Stimulated activated CD8-positive, alpha-beta memory T cell treated with anti-CD3 and anti-CD28 coated beads, Interleukin-7, amount 100 ng/mL, for 24 hours (primary cell): ENCODE results near the gene AASDHPPT.

ENCODE experiments used
- DNase-seq: peaks from one replicate; pipeline ENCODE4 v3.0.0-alpha.2; 2020; ENCODE audit warnings: low read depth

The AASDHPPT gene

DNA sequence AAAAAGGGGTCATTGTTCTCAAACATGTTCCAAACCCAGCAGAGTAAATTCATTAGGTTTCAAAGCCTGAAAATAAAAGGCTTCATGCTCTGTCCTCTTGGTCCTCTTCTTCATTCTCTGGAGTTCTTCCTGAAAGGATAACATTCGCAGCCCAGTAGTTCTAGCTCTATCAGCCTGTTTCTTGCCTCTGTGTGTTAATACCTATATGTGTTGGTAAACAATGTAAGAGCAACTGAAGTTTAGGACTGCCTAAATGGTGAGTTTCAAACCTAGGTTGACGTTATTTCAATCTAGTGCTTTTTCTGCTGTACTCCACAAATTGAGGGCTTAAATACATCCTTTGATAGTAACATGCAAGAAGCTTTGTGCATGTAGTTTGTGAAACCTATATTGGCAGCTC lies 9.4 kb downstream of the AASDHPPT start:
- DNase-seq = no peak

DNA sequence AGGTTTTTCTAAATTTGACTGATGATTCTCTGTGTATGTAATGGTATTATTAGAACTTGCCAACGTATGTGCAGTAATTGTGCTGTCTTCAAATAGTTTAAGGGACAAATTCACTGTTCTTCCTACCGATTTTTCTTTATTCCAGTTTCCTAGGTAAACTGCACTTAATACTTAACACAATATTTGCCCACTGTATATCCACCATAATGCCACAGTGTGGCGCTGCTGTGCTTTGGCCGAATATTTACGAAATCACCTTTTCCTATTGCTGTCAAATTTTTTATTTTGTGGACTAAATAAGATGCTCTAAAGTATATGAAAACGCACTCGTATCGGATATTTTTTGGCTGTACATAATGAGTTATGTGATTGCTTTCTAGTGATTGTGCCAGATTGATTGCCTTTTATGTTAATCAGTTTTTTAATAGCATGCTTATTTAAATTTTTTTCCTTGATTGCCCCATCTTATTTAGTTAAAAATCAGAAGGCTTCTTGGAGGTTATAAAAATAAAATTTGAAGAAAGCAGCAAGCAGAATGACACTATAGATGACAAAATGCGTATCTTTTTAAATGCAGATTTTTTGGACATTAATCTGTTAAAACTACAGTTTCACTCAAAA lies 10.5 kb downstream of the AASDHPPT start:
- DNase-seq = no peak

DNA sequence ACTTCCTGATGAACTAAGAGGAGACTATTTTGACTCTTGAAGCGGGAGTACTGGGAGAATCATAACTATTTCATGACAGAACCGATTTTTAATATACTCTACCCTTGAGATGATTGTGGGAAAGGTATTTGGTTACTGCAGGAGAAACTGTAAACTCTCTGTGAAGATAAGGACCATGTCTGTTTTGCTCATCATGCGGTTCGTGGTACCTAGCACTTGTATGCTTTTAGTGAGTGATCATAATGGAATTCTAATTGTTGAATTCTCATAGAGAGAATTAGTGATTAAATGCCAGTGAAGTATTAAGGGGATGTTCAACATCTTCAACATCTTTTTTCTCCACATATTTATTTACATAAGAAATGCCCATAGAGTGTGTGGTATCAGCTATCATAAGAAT lies 11.4 kb downstream of the AASDHPPT start:
- no peak for DNase-seq

DNA sequence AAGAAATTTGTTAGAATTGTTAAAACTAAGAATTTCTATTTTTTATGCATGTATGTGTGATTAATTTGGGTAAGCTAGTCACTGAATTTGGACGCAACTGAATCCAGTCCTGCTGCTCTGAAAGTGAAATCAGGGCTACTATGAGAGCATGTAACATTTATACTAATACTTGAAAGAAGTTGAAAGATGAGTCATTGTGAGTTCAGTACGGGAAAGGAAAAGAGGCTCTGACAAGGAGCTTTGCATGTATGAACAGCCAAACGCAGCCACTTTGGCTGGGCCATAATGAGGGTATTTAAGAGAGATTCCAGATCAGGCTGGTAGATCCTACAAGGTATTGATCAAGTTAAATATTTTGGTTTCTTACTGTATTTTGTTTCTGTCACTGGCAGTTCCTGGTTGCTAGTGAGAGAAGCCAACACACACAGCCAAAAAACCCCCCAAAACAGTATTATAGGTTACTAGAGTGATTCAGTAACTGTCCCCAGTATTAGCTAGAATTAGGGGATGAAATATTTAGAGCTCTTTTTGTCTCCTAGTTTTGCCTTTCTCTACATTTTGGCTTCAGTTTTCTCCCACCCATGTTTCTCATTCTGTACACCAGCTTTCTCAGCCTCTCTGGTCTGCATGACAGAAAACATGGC lies 14.1 kb downstream of the AASDHPPT start:
- no peak for DNase-seq

DNA sequence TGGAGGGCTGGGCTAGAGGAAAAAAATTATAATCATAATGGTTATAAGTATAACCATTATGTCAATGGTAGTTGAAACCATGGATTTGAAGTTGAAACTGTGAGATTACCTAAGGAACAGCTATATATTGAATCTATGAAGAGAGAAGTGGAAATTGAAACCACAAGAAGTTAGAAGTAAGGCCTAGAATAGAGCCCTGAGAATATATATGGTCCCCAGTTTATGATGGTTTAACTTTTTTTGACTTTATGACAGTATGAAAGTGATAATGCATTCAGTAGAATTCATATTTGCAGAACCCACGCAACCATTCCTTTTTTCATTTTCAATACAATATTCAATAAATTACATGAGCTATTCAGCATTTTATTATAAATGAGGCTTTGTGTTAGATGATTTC lies 15.0 kb downstream of the AASDHPPT start:
- no peak for DNase-seq

DNA sequence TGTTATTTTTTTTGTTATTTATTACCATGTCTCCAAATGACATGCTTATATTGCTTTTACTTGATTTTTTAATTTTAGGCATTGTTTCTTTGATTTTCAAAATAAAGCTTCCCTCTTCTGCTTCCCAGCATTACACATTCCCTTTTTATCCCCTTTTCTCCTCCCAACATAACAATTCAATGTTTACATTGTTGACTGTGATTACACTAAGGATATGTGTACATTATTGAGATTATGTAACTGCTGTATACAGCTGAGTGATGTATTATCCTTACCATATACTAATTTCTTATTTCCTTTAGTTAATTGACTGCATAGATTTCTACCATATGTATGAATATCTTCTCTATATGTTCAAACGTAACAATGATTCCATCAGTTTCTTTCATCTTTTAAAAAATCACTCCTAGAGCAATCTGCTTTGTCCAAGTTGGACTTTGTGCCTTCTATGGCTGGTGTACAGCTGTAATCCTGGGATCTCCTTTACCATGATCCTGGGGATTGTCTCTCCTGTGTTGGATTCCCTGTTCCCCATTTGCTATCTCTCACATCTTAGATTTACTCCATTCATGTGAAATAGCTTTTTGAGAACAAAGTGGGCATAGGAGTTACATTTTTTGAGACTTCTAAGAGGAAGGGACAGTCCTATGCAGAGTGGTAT lies 21.6 kb downstream of the AASDHPPT start:
- no peak for DNase-seq

DNA sequence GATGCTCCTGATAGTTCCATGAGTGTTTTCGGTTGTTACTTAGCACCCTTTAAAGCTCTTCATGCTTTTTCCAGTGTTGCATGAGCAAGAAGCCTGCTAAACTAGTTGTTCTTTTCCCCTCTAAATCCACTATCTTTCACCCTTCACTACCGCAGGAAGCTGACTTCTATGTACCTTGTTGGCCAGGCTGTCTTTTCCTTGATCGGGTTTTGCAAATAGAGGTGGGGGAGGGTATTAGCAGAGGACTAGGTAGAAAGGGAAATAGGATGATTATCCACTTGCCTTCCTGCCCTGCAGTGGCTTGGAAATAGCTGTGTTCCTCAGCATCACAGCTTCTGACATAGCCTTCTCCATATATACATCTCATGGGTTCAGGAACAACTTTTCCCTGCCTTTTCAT lies 23.9 kb downstream of the AASDHPPT start:
- DNase-seq = no peak

DNA sequence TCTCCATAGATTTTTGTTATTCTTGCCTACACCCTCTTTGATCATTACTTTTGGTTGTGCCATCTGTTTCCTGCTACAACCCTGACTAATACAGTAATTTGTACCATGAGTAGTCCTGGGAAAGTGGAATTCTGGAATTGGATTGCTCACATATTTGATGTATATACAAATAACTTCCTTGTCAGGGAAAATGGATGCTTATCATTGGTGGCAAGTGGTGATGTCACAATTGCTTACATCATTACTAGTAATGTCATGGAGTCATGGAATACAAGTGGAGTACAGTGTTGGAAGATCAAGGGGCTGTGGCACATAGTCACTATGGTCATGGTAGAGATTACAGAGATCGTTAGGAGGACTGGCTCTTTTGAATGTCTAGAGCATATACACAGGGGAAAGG lies 24.4 kb downstream of the AASDHPPT start:
- DNase-seq = no peak

DNA sequence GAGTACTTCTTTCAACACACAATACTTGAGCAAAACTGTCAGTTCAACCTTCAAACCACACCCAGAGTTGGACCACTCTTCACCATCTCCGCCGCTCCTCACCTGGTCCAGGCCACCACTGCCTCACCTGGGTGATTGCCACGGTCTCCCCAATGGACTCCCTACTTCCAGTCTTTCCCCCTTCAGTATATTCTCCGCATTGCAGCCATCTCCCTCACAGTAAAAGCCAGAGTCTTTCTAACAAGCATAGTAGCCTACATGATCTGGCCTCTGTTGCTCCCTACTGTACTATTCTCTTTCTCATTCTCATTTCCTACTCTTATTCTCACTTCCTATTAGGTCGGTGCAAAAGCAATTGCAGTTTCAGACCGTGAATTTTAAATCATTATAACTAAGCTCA lies 28.5 kb downstream of the AASDHPPT start:
- DNase-seq = no peak

DNA sequence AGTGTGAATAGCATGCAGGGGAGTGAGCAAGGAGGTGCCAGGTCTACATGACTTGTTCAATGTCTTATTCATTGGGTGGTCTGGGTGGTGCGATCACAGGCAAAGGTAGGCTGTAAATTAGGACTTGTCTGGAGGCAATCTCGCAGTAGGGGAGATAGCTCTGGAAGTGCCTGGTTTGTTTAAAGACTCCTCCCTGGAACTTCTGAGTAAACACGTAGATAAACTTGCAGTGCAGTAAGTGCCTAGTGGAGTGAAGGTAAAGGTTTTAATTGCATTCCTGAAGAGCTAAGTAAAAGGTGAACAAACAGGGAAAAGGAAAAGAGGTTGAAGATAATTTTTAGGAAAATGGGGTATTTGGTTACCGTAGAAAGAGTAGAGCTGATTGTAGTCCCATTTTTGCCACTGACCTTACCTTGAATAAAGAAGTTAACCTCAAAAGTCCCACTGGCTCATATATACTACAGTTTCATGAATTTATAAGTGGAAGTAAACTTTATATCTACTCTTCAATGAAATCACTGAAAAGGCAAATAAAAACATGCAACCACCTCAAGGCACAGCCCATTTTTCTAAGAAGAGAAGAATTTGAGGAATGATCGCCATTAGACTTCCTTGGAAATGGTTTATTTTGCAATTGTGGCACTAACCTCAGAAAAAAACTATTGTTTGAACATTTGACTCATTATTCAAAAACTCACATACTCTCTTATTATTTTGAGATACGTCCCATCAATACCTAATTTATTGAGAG lies 44.3 kb downstream of the AASDHPPT start:
- no peak for DNase-seq

DNA sequence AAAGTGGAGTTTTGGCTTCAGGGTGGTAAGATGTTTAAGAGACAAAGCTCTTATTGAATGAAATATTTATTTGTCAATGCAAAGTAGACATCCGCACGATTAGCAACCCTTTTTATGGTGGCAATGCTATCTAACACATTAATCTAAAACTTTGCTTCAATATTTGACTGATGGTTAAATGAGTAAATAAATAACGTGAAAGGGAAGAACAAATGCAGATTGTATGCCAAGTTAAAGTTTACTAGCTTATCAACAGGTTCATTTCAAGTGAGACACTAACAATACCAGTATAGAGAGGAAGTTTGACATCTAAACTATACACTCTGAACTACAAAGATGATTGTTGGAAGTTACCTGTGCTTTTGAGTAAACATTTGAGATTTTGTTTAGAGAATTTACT lies 50.1 kb downstream of the AASDHPPT start:
- DNase-seq = no peak

DNA sequence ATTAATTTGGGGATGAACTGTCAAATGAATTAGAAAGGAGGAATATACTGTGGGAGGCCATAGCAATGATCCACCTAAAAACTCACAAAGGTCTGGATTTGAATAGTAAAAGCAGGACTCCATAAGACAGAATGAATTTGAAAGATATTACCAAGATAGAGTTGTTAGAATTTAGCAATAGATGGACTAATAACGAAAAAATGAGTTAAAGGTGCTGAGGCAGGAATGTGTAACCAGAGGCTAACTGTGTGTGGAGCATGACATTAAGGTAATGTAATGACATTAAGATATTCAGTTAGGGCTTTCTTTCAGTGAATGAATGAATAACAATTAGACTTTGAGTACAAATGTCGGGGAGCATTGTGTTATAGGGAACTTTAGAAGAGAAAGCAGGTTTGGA lies 51.3 kb downstream of the AASDHPPT start:
- no peak for DNase-seq

DNA sequence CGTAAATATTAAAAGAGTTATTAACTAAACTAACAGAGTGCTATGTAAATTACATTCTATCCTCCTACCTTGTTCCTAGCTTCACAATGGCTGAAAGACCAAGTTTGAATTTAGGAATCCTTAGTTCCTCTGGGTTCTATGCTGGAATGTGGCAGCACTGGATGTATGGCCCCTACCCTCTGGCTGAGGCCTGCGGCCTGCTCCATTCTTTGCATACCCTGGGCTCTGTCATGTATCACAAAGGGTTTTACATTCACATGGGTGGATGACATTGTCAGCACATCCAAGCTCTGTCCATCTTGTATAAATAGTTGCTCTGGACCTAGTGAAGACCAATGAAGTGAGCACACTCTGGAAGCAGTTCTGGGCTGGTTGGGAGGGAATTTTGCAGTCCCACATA lies 54.5 kb downstream of the AASDHPPT start:
- no peak for DNase-seq

DNA sequence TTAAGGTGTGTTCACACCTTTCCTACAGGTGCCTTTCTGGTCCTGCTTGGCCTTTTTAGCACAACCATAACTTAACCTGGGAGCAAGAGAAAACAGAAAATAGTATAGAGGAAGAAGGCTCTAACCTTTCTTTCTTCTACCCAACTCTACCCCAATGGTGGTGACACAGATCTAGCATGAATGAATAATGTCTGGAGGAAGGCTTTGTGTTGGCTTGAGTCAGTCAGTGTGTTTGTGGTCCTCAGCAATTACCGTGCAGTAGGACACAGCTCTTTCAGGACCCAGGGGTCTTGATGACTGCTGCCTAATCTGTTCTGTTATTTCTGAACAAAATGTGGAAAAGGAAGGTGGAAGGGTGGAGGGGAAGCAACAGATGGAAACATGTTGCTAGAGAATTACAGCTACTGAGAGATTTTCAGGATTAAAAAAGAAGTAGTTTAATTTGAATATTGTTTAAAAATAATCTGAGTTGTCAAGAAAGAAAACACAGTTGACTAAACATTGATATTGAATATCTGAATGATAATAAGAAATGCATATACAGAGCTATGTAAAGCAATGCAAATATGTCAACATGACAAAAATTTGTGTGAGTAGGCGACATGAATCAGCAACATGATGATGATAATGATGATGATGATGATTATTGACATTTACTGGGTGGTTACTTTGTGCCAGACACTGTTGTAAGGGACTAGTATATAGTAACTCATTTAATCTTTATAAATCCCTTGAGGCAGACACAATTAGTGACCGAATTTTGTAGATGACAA lies 55.3 kb downstream of the AASDHPPT start:
- no peak for DNase-seq

DNA sequence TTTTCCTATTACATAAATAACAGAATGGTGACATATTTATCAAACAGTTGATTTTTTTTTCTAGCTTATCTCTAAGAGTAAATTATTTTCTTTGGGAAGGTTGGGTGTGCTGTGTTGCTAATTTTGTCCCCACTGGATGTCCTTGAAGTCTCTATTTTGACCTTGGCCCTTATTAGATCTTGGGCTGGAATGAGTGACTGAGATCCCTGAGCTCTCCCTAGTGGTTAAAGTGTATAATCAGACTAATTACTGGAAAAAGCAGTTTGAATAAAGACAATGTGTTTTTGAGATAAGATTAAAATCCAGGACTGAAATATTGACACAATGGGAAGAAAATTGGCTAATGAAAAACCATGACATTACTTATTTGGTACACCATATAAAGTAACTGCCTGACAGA lies 56.1 kb downstream of the AASDHPPT start:
- DNase-seq = no peak

DNA sequence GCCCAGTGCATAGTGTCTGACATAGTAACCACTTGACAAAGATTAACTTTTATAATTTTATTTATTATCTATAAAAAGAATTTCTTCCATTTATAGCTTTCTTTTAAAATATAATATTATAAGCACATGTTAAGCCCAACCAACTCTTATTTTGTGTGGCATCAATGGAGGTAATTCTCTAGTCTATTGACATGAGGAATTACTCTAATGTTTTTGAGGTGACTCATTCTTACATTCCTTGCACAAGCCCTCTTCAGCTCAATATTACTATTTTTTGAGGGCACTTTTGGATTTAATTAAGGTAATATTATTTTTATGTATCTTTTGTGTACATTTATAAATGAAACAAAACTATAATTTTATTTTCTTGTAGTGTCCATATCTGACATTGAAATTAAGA lies 59.6 kb downstream of the AASDHPPT start:
- no peak for DNase-seq

DNA sequence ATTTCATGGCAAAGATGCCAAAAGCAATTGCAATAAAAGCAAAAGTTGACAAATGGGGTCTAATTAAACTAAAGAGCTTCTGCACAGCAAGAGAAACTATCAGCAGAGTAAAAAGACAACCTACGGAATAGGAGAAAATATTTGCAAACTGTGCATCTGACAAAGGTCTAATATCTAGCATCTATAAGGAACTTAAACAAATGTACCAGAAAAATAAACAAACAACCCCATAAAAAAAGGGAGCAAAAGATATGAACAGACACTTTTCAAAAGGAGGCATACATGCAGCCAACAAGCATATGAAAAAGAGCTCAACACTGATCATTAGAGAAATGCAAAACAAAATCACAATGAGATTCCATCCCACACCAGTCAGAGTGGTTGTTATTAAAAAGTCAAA lies 60.3 kb downstream of the AASDHPPT start:
- DNase-seq = no peak
